Glomerular visceral epithelial cell (primary cell): ENCODE measurements around the gene G0S2.

Experiments used
- DNase-seq: peaks from one replicate; pipeline ENCODE4 v3.0.0-alpha.2; 2016; ENCODE audit errors: extremely low spot score

G0S2 gene

GRCh38 chr1:209720326-209720725 lies 45.1 kb downstream of the G0S2 start:
- DNase-seq, result no peak

DNA sequence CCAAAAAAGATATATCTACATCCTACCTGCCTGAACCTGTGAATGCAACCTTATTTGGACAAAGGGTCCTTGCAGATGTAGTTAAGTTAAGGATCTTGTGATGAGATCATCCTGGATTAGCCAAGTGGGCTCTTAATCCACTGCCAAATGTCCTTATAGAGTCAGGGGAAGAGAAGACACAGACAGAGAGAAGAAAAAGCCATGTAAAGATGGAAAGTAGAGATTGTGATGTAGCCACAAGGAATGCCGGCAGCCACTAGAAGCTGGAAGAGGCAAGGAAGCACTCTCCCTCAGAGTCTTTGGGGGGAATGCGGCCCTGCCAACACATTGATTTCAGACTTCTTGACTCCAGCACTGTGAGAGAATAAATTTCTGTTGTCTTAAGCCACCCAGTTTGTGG lies 45.6 kb downstream of the G0S2 start:
- DNase-seq, result no peak

DNA sequence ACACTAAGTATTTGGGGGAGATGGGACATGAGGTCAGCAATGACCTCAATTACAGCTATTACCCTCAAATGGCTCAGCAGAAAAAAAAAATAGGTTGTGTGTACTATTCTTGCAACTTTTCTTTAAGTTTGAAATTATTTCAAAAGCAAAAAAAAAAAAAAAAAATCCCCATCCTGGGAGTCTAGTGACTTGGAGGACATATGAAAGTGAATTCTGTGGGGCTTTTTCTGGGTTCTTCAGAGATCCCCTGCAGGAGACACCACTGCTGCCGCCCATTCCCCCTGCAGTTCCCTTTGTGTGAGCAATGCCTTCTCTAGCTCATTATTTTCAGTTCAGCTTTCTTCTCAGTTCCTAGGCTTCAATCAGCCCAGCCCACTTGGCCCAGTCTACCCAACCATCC lies 46.1 kb downstream of the G0S2 start:
- DNase-seq, result no peak

GRCh38 chr1:209723265-209723664 lies 48.1 kb downstream of the G0S2 start:
- DNase-seq, result no peak

DNA sequence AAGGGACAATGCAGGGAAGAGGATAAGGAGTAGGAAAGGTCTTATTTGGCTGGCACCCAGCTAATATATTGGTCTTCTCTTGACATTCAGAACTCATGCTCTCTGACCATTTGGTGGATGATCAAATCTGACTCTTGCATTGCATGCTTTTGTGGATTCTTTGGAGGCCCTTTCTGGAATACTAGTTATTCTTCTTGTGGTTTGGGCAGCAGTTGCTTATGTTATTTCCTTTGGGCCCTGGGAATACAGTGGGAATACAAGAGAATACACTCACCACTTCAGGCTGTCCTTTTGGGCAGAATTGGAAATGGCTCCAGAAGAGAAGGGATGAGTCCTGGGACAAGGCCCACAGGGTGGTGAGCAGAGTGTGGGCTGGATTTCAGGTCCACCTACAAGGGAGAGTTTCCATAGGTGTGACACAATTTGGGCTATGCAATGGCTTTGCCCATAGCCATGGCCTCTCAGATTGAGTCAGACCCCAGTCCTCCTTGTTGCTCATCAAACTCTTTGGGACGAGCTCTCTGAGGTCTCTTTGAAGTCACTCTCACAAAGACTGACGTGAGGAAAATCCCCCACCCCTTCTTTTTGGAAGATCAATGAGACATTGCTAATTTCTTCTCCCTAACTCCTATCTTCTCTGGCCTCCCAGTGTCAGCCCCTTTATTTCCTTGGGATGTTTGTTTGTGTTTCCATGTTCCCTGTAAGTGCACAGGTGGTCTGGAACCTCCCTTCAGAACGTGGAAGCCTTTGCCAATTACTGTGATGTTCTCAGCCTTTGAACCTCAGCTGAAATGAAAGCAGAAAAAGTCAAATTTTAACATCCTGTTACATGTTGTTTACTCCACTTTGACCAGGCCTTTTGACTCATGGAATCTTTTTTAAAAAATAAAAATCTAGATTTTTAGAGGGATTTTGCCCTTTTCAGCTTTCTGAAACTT lies 48.8 kb downstream of the G0S2 start:
- DNase-seq, result no peak
